ENCODE measurements around the gene MINDY2.
A peak's percentile ranks its signal among the peaks of the same experiment; 100 is the strongest.

GRCh38 chr15:58771621-58772250, 634 bp downstream of the MINDY2 start:
- TF ChIP-seq POLR2AphosphoS5 (IDR thresholded peaks at IDR 0.05) (peak in 1 of 2 donors; percentile 27), CTCF (IDR thresholded peaks at IDR 0.05) (no peak), POLR2A (IDR thresholded peaks at IDR 0.05; ENCODE audit: low read depth) (no peak), EP300 (IDR thresholded peaks at IDR 0.05) (no peak)

All from esophagus muscularis mucosa (tissue), 4 donors.